Measurements from ENCODE around the gene UBASH3B. TPM values are rescaled to one million over a fixed set of nuclear protein-coding genes. Genes with fewer than 3 reads are reported as not detected.
"Not testable (repeated sequence)": the region's sequence is repeated elsewhere in the genome, so short reads cannot be mapped to it uniquely, and the experiment has no call there.

Gene UBASH3B
- total and polyA plus RNA-seq, 8 donors = 0.58 to 60.5 (median 3.1) TPM

GRCh38 chr11:122853971-122854446 is 198.5 kb downstream of the UBASH3B start:
- Histone ChIP-seq H3K36me3 (no peaks in the 10 kb centered on the region), H3K4me3 (no peak overlapping the region), H3K27me3 (peaks cover 0 to 19% (median 0%) of the 10 kb centered on the region in 3 donors), H3K4me1 (peaks cover 0 to 7% (median 0%) of the 10 kb centered on the region in 4 donors), H3K27ac (no peak overlapping the region), H3K9me3 (no peaks in the 10 kb centered on the region)
- TF ChIP-seq POLR2A (IDR thresholded peaks at IDR 0.05) = no peak
- TF ChIP-seq POLR2AphosphoS5 (IDR thresholded peaks at IDR 0.05) = no peak
- TF ChIP-seq CTCF (IDR thresholded peaks at IDR 0.05) = peak in 5 of 7 experiments; percentile 37 to 71 (median 62)
- TF ChIP-seq EP300 (IDR thresholded peaks at IDR 0.05) = no peak
- WGBS, 5 donors = 32 to 35% (median 34%) methylated on average over 3 of the region's 3 CpGs
- DNase-seq = peak in 1 of 2 donors; percentile 89
- intact Hi-C loops (cut with DNase I; ENCODE audit: low total_unique reads) = loop anchor here (5.0 to 10.0 kb wide), 2 partner anchors 69 to 222 kb away; no protein-coding TSS in a partner anchor

- Histone ChIP-seq H3K4me1 (peaks cover 0 to 9% (median 2%) of the 10 kb centered on the region in 4 donors), H3K9me3 (no peaks in the 10 kb centered on the region), H3K27ac (no peak overlapping the region), H3K36me3 (no peaks in the 10 kb centered on the region), H3K27me3 (peaks cover 0 to 29% (median 3%) of the 10 kb centered on the region in 3 donors), H3K4me3 (no peak overlapping the region)
- DNase-seq = no peak
- no peak for TF ChIP-seq POLR2A (IDR thresholded peaks at IDR 0.05)
- no peak for TF ChIP-seq EP300 (IDR thresholded peaks at IDR 0.05)
- no peak for TF ChIP-seq CTCF (IDR thresholded peaks at IDR 0.05)
- no peak for TF ChIP-seq POLR2AphosphoS5 (IDR thresholded peaks at IDR 0.05)
- intact Hi-C loops (cut with DNase I; ENCODE audit: low total_unique reads) = loop anchor here (5.0 kb wide), 1 partner anchor 161 kb away; no protein-coding TSS in a partner anchor
- WGBS, 5 donors = 27 to 60% (median 45%) methylated on average over 3 of the region's 3 CpGs
Observed at GRCh38 chr11:122861631-122862030, 206.1 kb downstream of the UBASH3B start.

- intact Hi-C loops (cut with DNase I; ENCODE audit: low total_unique reads) = loop anchor here (5.0 kb wide), 1 partner anchor 160 kb away; no protein-coding TSS in a partner anchor
- Histone ChIP-seq H3K27ac (no peak overlapping the region), H3K27me3 (peaks cover 0 to 29% (median 3%) of the 10 kb centered on the region in 3 donors), H3K9me3 (no peaks in the 10 kb centered on the region), H3K4me3 (no peak overlapping the region), H3K36me3 (no peaks in the 10 kb centered on the region), H3K4me1 (peaks cover 0 to 4% (median 2%) of the 10 kb centered on the region in 4 donors)
- no peak for TF ChIP-seq POLR2AphosphoS5 (IDR thresholded peaks at IDR 0.05)
- TF ChIP-seq EP300 (IDR thresholded peaks at IDR 0.05) = no peak
- 74 to 93% (median 90%) methylated on average over 1 of the region's 1 CpG for WGBS, 5 donors
- DNase-seq = no peak
Observed at GRCh38 chr11:122862091-122862490, 206.6 kb downstream of the UBASH3B start.

- DNase-seq, H3K9me3 ChIP-seq, H3K4me3 ChIP-seq, H3K36me3 ChIP-seq, H3K27ac ChIP-seq, H3K4me1 ChIP-seq: not testable (repeated sequence)
- intact Hi-C loops (cut with DNase I; ENCODE audit: low total_unique reads) = loop anchor here (5.0 kb wide), 1 partner anchor 159 kb away; no protein-coding TSS in a partner anchor
- H3K27me3 ChIP-seq = peaks cover 0 to 24% (median 3%) of the 10 kb centered on the region in 3 donors
- 70 to 90% (median 82%) methylated on average over 1 of the region's 1 CpG for WGBS, 5 donors
Observed at GRCh38 chr11:122863154-122863553, 207.6 kb downstream of the UBASH3B start.

- H3K27ac ChIP-seq = no peak overlapping the region
Observed at GRCh38 chr11:122863704-122864326, 208.3 kb downstream of the UBASH3B start.

More at GRCh38 chr11:122863704-122864326, 208.3 kb downstream of the UBASH3B start:
- DNase-seq = peak in 1 of 2 donors; percentile 67
- Histone ChIP-seq H3K4me1 (peaks cover 0 to 4% (median 2%) of the 10 kb centered on the region in 4 donors), H3K9me3 (no peaks in the 10 kb centered on the region), H3K27me3 (peaks cover 0 to 20% (median 3%) of the 10 kb centered on the region in 3 donors), H3K4me3 (no peak overlapping the region), H3K36me3 (no peaks in the 10 kb centered on the region)
- 27 to 30% (median 30%) methylated on average over 7 of the region's 7 CpGs for WGBS, 5 donors
- TF ChIP-seq POLR2AphosphoS5 (IDR thresholded peaks at IDR 0.05) (no peak), CTCF (IDR thresholded peaks at IDR 0.05) (peak in 5 of 7 experiments; percentile 42 to 77 (median 69)), POLR2A (IDR thresholded peaks at IDR 0.05) (no peak)
- intact Hi-C loops (cut with DNase I; ENCODE audit: low total_unique reads) = loop anchor here (5.0 kb wide), 1 partner anchor 158 kb away; no protein-coding TSS in a partner anchor

Small RNAs within 50 kb of the gene (small RNA-seq; reads per million reads assigned to genes)
- gene RF01210 = 0 reads per million in 4 donors

Other genes starting within 250 kb of the UBASH3B start
- 1 to 10 TPM in 1 of 5 donors, not detected in 4; 4.6 TPM for gene CRTAM, start 182.8 kb downstream of the UBASH3B start, total RNA-seq
- under 1 TPM in 1 of 3 donors, not detected in 2; 0.08 TPM for gene CRTAM, start 182.8 kb downstream of the UBASH3B start, polyA plus RNA-seq
- gene JHY, start 227.0 kb downstream of the UBASH3B start, total RNA-seq = 10 to 100 TPM in 1 of 5 donors, 1 to 10 TPM in 2, under 1 TPM in 1, not detected in 1; 0.45 to 13.4 (median 2.2) TPM
- gene JHY, start 227.0 kb downstream of the UBASH3B start, polyA plus RNA-seq = 1 to 10 TPM in 2 of 3 donors, under 1 TPM in 1; 0.73 to 1.8 (median 1.4) TPM